Right kidney (tissue), 1 donor: Measurements from ENCODE around the gene ZNF292.
"Not testable (repeated sequence)": the region's sequence is repeated elsewhere in the genome, so short reads cannot be mapped to it uniquely, and the experiment has no call there.

Experiments used
- DNase-seq: peaks from one replicate; pipeline ENCODE4 v3.0.0-alpha.2; 2016

The ZNF292 gene

DNA sequence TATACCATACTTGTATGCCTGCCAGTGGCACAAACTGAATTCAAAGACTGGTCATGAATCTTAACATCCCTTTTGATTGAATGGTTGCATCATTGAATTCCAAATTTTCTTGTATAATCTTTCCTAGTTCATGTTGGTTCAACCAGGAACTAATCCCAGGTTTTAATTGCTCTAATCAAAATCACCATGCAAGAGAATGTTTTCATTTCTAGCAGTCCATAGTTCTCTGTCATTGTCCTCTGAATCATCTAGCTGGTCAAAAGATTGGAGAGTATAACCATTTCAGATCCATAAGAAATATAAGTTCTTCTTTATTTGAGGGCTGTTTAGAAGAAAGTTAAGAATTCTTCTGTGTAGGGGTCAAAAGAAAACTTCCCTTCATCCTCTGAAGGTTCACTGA, 57.2 kb downstream of the ZNF292 start:
- no peak for DNase-seq

DNA sequence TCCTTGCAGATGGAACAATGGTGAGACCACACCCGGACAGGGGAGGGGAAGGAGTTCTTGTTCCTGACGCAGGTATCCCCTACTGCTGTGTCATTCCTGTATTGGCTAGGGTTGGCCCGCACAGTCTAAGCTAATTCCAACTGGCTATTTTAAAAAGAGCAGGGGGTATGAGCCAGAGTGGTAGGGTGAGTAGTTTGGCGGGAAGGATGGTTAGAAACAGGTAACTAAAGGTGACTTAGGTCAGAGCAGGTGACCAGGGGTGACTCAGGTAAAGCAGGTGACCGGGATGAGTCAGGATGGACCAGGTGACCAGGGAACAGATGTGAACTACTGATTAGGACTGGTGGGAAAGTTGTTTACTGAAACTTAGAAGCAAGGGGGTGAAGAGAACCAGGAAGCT, 58.0 kb downstream of the ZNF292 start:
- no peak for DNase-seq

DNA sequence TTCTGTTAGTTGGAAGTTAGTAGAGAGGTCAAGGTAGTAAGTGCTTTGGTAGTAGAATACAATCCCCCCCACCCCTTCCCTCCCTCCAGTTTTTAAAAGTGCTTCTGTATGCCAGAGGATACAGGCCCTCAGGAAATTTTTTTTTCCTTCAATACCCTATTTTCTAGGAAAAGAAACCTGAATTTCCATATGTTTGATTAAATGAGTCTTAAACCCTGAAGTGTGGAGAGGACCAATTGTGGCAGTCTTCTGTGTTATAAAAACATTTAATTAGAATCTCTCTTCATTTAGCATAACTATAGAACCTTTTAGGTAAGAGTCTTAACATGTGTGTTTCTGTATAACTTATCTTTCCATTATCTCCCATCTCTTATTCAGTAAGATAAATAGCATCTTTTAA, 59.5 kb downstream of the ZNF292 start:
- DNase-seq, result no peak

- DNase-seq, result no peak
Measured at GRCh38 chr6:87220997-87221396, 65.6 kb downstream of the ZNF292 start.

DNA sequence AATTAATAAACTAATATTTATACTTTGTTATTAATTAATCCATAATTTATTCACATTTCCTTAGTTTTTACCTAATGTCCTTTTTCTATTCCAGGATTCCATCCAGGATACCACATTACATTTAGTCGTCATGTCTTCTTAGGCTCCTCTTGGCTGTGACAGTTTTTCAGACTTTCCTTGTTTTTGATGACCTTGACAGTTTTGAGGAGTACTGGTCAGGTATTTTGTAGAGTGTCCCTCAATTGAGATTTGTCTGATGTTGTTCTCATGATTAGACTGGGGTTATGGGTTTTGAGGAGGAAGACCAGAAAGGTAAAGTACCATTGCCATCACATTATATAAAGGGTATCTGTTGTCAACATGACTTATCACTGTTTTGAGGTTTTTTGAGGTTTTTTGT, 67.3 kb downstream of the ZNF292 start:
- DNase-seq, result no peak

GRCh38 chr6:87224971-87225370, 69.6 kb downstream of the ZNF292 start:
- no peak for DNase-seq

GRCh38 chr6:87225511-87225910, 70.1 kb downstream of the ZNF292 start:
- no peak for DNase-seq

DNA sequence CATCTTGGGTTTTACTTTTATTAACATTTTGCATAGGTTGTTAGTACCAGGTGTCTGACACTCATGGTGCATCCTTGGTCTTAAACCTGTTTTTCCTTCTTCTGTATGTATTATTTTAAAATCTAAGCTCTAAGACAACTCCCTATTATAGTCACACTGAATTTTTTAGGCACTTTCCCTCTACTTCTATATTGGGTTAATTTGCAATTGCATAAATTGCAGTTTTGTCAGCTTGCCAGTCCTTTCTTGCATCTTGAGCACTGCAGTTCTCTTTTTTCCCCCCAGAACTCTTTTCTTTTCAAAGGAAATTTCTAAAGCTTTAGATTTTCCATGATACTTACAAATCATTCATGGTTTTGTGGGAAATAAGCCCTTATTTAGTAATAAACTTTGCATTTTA, 70.6 kb downstream of the ZNF292 start:
- DNase-seq, result no peak

- DNase-seq, result no peak
Measured at GRCh38 chr6:87230801-87231200, 75.4 kb downstream of the ZNF292 start.

DNA sequence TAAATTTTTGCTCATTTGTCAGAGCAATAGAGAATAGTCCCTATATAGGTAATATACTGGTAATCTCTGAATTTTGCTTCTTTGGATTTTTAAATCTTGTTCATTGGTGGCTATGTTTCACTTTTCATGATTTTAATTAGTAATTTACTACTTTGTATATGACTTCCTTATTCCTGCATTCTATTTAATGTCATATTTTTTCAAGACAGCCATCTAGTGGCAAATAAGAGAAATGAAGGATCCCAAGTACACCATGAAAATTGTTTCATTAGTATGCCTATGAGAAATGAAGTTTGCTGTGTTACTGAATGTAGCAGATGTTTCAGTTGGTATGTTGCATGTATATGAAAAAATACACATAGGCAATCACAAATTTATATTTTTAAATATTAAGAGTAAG, 82.4 kb downstream of the ZNF292 start:
- DNase-seq, result no peak

DNA sequence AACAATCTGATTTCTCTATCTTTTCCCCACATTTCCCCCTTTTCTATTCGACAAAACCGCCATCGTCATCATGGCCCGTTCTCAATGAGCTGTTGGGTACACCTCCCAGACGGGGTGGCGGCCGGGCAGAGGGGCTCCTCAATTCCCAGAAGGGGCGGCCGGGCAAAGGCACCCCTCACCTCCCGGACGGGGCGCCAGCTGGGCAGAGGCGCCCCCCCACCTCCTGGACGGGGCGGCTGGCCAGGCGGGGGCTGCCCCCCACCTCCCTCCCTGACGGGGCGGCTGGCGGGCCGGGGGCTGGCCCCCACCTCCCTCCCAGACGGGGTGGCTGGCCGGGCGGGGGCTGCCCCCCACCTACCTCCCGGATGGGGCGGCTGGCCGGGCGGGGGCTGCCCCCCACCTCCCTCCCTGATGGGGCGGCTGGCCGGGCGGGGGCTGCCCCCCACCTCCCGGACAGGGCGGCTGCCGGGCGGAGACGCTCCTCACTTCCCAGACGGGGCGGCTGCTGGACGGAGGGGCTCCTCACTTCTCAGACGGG, 83.8 kb downstream of the ZNF292 start:
- DNase-seq, result not testable (repeated sequence)

DNA sequence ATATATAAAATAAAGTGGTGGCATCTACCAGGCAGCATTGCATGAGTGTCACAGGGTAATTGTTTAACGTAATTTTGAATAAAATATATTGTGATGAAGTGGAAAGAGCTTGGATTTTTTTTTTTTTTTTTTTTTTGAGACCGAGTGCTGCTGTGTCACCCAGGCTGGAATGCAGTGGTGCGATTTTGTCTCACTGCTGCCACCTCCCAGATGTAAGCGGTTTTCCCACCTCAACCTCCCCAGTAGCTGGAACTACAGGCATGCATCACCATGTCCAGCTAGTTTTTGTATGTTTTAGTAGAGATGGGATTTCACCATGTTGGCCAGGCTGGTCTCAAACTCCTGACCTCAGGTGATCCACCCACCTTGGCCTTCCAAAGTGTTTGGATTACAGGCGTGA, 85.9 kb downstream of the ZNF292 start:
- DNase-seq, result no peak

GRCh38 chr6:87242311-87242710, 86.9 kb downstream of the ZNF292 start:
- DNase-seq, result no peak

DNA sequence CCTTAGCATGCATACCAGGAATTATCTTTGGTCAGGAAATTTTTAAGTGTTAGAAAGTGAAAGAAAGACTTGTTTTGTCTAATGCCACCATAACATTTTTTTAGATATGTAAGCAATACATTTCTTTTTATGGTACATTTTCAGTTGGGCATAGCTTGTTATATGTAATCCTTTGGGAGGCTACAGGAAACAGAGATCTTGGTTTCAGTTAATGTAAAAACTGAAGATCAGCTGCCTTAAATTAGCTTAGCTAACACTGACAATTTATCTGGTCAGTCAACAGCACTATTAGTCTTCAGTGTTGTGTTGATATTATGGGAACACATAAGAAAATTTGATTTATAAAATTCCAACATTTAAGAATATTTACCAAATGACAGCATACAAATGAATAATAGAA, 88.4 kb downstream of the ZNF292 start:
- DNase-seq, result no peak

GRCh38 chr6:87244380-87244779, 89.0 kb downstream of the ZNF292 start:
- DNase-seq, result no peak

DNA sequence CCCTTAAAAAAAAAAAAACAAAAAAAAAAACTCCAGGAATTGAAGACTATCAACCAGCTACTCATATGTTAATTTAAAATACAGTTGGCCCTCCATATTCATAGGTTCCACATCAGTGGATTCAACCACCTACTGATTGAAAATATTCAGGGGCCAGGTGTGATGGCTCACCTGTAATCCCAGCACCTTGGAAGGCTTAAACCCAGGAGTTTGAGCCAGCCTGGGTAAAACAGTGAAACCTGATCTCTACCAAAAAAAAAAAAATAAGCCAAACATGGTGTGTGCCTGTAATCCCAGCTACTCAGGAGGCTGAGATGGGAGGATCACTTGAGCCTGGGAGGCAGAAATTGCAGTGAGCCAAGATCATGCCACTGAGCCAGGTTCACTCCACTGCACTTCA, 94.7 kb downstream of the ZNF292 start:
- DNase-seq, result no peak

GRCh38 chr6:87251225-87251624, 95.9 kb downstream of the ZNF292 start:
- no peak for DNase-seq

DNA sequence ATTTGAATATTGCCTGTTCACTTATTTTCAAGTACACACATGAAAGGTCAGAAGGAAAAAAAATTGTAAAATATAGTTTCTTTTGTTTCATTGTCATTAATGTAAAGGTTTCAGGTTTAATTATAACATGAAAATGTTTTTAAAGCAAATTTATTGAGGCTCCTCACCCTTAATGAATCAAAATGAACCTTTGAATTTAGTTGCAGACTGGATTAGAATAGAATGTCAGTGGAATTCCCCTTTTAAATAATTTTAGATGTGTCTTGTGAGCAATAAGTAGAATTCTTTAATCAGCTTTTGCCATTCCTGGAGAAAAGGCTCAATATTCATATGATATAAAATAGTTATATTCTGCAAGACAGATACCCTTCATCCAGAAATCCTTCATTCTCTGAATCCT, 96.4 kb downstream of the ZNF292 start:
- DNase-seq, result no peak

DNA sequence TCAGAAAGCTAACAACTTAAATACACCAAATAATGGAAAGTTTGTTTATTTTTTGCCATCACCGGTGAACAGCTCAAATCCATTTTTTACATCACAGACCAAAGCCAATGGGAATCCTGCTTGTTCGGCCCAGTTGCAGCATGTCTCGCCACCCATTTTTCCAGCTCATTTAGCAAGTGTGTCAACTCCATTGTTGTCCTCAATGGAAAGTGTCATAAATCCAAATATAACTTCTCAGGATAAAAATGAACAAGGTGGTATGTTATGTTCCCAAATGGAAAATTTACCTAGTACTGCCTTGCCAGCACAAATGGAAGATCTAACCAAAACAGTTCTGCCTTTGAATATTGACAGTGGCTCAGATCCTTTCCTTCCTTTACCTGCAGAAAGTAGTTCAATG, 101.7 kb downstream of the ZNF292 start:
- DNase-seq, result no peak

DNA sequence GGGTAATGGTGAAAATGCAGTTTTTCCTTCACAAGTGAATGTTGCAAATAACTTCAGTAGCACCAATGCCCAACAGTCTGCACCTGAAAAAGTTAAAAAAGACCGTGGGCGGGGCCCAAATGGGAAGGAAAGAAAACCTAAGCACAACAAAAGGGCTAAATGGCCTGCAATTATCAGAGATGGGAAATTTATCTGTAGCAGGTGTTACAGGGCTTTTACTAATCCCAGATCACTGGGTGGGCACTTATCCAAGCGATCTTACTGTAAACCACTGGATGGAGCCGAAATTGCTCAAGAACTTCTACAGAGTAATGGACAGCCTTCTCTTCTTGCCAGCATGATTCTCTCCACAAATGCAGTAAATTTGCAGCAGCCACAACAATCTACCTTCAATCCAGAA, 102.2 kb downstream of the ZNF292 start:
- no peak for DNase-seq

DNA sequence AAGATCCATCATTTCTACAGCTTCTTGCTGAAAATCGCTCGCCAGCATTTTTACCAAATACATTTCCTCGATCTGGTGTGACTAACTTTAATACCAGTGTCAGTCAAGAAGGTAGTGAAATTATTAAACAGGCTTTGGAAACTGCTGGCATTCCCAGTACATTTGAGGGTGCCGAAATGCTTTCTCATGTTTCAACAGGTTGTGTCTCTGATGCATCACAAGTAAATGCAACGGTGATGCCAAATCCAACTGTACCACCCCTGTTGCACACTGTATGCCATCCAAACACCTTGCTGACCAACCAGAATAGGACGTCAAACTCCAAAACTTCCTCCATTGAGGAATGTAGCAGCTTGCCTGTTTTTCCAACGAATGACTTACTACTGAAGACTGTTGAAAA, 102.6 kb downstream of the ZNF292 start:
- no peak for DNase-seq

DNA sequence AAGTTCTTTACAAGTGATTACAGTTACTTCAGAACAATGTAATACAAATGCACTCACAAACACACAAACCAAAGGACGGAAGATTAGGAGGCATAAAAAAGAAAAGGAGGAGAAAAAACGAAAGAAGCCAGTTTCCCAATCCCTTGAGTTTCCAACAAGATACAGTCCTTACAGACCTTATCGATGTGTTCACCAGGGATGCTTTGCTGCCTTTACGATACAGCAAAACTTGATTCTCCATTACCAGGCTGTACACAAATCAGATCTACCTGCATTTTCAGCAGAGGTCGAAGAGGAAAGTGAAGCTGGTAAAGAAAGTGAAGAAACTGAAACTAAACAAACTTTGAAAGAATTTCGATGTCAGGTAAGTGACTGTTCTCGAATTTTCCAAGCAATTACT, 104.4 kb downstream of the ZNF292 start:
- no peak for DNase-seq

DNA sequence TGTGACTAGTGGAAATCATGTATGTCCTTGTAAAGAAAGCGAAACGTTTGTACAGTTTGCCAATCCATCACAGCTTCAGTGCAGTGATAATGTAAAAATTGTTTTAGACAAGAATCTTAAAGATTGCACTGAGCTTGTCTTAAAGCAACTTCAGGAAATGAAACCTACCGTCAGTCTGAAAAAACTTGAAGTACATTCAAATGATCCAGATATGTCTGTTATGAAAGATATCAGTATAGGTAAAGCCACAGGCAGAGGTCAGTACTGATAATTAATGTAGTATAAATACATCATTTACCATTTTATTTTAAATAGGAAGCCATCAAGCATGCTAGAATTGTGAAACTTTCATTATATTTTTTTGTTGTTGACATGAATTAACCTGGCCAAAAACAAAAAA, 106.2 kb downstream of the ZNF292 start:
- no peak for DNase-seq

GRCh38 chr6:87264481-87264880, 109.1 kb downstream of the ZNF292 start:
- DNase-seq, result no peak

DNA sequence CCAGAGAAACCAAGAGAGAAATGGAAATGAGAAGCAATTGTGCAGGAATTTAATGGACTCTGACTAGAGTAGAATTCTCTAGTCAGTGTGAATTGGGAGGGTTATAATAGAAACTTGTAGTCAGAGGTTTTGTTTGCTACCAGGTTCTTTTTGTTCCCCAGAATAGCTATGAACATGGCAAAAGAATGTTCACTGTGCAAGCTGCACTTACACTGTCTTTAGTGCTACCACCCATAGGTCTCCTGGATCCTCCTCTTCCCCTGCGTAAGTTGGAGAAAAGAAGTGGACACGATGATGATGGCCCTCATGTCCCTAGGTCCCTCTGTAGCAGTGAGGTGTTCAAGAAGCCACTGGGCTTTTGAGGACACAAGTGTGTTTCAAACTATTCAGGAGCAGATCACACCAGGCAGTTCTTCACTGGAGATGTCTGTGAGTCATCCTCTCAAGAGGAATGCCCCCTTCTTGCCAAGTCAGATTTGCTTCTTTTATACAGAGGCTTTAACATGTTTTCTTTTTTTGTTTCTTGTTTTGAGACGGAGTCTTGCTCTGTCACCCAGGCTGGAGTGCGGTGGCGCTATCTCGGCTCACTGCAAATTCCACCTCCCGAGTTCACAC, 119.4 kb downstream of the ZNF292 start:
- DNase-seq, result no peak
